GM19455 (cell line): Measurements from ENCODE around the gene SEMA3G.

ENCODE experiments used
- ATAC-seq: cut with Tn5 transposase; IDR thresholded peaks from one replicate; pipeline ENCODE4 v1.9.1; 2021; ENCODE audit not compliant: unreplicated experiment

The SEMA3G gene

DNA sequence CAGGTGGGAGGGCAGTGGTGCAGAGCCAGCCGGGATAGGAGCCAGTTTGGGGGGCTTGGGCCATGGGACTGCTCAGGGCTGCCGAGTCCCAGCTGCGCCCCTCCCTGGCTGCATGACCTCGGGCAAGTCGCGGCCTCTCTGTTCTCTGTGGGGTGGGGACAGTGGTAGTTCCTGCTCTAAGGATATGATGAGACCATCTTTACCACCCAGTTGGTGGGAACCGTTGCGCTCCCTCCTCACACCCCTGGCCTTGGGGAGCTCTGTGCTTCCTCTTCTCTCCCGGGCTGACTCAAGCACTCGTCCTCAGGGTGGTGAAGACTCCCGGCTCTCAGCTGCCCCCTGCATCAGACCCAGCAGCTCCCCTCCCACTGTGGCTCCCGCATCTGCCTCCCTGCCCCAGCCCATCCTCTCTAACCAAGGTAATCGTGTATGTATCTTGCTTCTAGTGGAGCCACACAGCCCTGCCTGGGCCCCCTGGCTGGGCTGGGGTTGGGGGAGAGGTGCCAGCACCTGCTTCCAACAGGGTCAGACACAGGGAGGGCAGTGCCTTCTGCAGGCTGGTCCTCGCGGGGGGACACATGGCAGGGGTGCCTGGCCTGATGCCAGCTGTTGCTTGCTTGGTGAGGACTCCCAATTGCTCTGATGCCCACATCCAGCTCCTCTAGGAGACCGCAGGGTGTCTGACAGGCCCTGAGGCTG lies 35.1 kb upstream of the SEMA3G start:
- ATAC-seq, result no peak

- no peak for ATAC-seq
These were observed 34.4 kb upstream of the SEMA3G start for GRCh38 chr3:52479037-52479876.

DNA sequence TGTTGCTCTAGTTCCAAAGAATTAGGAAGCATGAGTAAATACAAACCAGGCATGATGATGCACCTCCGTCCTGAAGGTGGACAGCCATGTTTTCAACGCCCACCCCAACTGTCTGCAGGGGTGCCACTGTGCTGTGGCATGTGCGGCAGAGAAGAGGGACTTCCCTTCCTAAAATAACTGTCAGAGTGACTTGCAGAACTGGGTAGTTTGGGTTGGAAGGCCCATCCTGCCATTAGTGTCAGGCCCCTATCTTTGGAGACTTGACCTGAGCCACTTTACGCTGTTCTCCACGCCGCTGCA lies 32.8 kb upstream of the SEMA3G start:
- ATAC-seq, result no peak

DNA sequence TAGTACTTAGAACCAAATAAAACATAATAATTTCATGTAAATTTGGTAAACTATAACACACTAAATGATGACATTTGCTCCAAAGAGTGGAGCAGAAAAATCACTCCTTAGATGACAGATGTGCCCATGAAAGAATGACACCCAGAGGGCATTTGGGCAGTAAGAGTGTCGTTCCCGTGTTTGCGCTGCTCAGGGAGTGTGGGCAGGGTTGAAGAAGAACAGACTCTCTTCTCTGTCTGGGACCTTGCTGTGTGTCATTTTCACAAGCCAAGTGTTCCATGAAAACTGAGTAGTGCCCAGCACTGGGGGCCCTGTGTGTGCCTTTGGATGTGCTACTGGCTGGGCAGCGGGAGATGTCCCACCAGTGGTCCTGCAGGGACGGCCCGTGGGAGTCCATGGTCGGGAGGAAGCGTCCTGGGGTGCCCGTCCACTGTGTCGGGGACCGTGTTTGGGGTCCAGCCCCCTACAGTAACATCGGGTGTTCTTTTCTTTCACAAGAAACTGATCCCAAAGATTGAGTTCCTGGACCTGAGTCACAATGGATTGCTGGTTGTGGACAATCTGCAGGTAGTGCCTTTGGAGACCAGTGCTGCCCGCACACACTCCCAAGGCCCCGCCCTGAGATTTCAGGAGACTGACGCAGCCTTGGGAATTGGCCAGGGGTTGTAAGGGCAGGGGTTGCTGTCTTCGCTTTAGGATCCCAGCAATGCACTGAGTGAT lies 32.3 kb upstream of the SEMA3G start:
- no peak for ATAC-seq

- ATAC-seq, result no peak
These were observed 28.1 kb upstream of the SEMA3G start for GRCh38 chr3:52473026-52473425.

GRCh38 chr3:52472239-52473000 lies 27.5 kb upstream of the SEMA3G start:
- ATAC-seq, result no peak

DNA sequence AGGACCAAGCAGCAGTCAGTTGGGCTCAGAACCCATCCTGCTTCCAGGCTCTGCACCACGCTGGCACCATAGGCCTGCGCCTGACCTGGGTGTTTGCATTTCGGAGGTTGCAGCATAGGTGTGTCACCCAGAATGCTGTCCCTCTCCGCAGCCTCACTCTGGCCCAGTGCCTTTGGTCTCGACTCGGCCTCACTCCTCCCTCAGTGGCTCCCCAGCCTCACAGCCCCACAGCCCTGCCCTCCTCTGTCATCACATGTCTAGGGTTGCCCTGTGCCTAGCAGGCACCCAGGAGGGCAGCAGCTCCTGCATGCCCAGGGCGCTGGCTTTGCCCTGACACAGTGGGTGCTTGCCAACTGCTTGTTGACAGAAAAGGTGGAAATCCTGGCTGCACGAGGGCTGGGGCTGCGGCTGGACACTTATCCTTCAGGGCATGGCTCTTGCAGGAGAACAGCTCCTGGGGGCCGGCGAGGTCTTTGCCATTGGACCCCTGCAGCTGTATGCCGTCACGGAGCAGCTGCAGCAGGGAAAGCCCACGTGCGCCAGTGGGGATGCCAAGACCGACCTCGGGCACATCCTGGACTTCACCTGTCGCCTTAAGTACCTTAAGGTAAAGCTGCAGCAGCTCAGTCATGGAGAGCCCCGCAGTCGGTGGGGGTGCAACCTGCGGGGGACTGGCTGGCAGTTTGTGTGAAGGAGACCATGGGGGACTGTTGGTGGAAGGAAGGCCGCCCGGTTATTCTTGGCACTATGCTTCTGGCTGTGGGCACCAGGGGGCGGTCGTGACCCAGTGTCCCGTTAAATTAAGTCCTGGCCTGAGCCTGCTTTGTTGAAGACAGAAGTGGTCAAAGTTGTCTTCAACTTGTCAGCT lies 26.7 kb upstream of the SEMA3G start:
- no peak for ATAC-seq

DNA sequence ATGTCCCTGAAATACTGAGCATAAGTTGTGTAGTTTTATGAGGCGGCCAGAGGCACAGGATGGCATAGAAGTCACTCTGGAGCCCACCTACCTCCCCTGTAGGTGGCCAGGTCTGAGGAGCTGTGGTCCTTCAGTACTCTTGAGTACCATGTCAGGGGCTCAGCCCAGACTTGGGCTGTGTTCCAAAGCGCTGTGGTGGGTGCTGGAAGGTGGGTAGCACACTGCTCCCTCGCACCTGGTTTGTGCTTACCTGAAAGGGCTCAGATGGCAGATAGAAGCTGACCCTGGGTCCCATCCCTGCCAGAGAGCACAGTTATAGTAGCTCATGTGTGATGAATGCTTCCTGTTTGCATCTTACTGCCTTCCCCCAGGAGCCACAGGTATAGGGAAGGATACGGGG lies 26.0 kb upstream of the SEMA3G start:
- no peak for ATAC-seq

DNA sequence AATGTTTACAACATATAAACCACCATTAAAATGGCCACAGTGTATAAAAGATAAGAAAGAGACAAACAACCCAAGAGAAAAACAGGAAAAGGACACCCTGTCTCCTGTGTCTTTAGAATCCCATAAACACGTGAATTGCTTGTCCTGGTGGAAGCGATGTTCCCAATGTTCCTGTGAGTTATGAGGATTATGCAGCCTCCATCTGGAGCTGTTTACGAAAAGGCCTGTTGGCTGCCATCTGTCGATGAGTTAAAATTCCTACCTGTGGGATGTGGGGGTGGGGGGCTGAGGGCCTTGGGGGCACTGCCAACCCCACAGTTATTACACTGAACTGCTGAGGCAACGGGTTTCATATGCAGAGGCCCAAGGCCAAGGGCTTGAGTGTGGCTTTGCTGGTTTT lies 24.1 kb upstream of the SEMA3G start:
- ATAC-seq, result no peak

DNA sequence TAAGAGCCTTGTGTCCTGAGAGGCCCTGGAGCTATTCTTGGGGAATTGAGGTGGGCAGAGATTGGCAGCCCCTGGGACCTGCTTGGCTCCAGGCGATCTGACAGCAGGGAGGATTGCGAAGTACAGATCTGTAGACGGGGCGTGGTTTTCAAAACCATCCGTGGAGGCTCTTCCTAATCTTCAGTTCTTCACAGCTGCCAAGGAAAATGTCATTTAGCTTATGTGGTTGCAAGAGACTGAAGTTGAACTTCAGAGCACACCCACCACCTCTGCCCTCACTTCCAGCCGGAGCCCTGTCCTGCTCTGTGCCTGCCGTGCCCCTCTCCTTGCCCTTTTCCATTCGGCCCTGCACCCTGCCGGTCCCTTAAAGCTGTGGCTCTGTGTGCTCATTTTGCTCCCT lies 23.4 kb upstream of the SEMA3G start:
- ATAC-seq, result no peak

- no peak for ATAC-seq
These were observed 18.5 kb upstream of the SEMA3G start for GRCh38 chr3:52463416-52463815.

DNA sequence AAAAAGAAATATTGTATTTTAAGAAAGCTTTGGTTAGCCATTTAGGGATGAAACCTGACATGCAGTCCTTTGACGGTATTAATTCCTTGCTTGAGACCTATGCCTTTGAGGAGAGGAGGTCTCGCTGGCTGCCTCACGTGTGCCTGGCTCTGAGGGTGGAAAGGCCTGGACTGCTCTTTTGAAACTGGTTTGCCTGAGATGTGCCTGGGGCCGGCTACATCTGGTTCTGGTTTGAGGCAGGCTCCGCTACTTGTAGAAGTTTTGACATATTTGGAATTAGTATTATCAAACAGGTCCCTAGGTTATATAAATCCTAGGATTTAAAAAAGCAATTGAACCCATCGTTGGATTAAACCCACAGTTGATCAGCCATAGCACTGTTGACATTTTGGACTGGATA lies 17.0 kb upstream of the SEMA3G start:
- ATAC-seq, result no peak

- ATAC-seq, result no peak
These were observed 14.1 kb upstream of the SEMA3G start for GRCh38 chr3:52458770-52459545.

GRCh38 chr3:52458031-52458760 lies 13.3 kb upstream of the SEMA3G start:
- ATAC-seq, result no peak

DNA sequence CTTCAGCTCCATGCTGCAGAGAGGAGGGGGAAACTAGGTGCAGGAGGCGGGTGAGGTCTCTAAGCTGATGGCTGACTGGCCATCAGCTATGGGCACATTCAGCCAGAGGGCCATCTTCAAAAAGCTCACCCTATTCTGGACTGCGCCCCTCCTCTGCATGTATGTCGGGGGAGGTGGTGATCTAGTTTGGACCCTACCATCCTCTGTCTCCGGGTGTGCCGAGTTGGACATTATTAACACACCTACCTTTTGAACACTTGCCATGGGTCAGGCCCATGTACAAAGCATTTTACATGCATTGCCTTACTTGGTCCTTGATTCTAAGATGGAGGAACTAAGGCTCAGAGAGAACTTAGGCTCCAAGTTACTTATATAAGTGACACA lies 11.9 kb upstream of the SEMA3G start:
- no peak for ATAC-seq

DNA sequence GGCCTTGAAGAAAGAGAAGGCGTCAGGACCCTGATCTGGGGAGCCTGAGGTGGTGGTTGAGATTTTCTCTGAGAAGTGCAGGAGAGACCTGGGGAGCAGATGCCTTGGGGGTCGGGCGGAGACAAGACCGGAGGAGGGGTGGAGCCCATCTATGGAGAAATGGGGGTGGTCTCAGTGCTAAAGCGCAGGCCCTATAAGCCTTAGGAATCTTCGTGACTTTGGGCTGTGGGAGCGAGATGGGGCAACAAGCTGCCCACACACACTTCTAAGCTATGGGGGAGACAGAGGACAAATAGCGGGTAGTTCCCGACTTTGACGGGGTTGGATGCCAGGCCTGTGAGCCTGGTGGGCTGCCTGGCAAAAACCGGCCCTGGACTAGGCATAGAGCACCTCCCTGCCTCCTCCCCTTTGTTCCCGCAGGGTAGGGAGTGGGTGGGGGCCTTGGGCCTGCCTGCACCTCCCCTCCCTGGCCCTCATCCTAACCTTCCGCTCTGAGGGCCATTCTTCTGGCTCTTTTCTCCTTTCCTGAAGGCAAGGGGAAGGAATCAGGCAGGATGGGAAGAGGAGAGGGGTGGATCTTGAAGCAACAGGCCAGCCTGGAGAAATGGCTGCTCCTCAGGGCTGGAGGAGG lies 11.4 kb upstream of the SEMA3G start:
- no peak for ATAC-seq

DNA sequence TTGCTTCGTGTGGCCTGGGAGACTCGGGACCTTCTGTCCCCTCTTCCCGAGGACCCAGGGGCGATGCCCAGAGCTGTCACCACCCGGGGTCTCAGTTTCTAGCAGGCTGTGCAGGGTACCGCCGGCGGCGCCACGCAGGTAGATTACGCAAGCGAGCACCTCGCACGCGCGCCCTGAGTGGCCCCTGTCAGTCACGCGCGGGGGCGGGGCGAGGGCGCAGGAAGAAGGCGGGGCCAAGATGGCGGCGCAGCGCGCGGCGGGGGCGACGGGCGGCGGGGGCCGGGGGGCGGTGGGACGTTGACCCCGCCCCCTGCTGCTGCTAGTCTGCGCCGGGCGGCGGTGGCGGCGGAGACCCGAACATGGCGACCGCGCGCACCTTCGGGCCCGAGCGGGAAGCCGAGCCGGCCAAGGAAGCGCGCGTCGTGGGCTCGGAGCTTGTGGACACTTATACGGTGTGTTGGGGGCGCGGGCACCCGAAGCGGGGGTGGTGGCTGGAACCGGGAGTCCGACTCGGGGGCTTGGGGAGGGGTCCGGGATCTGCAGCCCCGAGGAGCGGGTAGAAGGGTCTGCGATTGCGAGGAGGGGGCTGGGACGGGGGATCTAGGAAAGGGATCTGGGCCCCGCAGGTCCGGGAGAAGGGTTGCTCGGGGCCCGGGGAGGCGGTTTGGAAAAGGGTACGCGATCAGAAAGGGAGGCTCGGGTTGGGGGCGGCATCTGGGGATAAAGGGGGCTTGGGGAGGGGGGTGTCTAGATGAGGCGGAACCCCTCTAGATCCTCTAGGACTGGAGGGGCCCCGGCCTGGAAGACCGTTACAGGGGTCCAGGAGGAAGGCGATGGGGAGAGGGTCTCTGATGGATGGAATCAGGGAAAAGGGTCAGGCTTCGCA lies 10.6 kb upstream of the SEMA3G start, which contains the start of gene NISCH:
Gene NISCH, plus strand, starts transcription at position 322 of the 886 bp plus-strand sequence. Its CDS starts 38 bp downstream, at position 360.
- ATAC-seq, result peak; percentile 84

GRCh38 chr3:52454938-52455282 lies 10.0 kb upstream of the SEMA3G start:
- no peak for ATAC-seq
